ENCODE data around the gene PCDHGA8. TPM values are rescaled to one million over a fixed set of nuclear protein-coding genes. Genes with fewer than 3 reads are reported as not detected.
"Not testable (repeated sequence)": the region's sequence is repeated elsewhere in the genome, so short reads cannot be mapped to it uniquely, and the experiment has no call there.

Gene PCDHGA8
- total RNA-seq: 0.96 and 1.0 TPM in 2 replicates

- no peak for TF ChIP-seq CTCF (IDR thresholded peaks at IDR 0.05; ENCODE audit: insufficient read depth, low read length, poor library complexity, severe bottlenecking)
- no peak within 1 kb of the TSS for H3K4me3 ChIP-seq (ENCODE audit: low read depth, low read length)
- no peak for DNase-seq (ENCODE audit: low read depth)
- H3K36me3 ChIP-seq (ENCODE audit: control insufficient read depth, insufficient read depth, low read length): no peaks in the 10 kb centered on the region
- peaks cover 14% of the 10 kb centered on the region for H3K27me3 ChIP-seq (ENCODE audit: control insufficient read depth, insufficient read depth, low read length)
Observed at GRCh38 chr5:141392429-141393198, at the start of gene PCDHGA8. Gene PCDHGA8, plus strand, starts transcription at chr5:141392633. Its CDS starts 181 bp downstream, at chr5:141392814.

- H3K36me3 ChIP-seq (ENCODE audit: control insufficient read depth, insufficient read depth, low read length): no peaks in the 10 kb centered on the region
- no peak for TF ChIP-seq CTCF (IDR thresholded peaks at IDR 0.05; ENCODE audit: insufficient read depth, low read length, poor library complexity, severe bottlenecking)
- DNase-seq (ENCODE audit: low read depth): no peak
Observed at GRCh38 chr5:141342773-141343172, 49.7 kb upstream of the PCDHGA8 start.

GRCh38 chr5:141343242-141343952 lies 49.0 kb upstream of the PCDHGA8 start, which contains the start of gene PCDHGA3:
Gene PCDHGA3, plus strand, starts transcription at chr5:141343829. Its CDS starts 205 bp downstream, at chr5:141344034.
- TF ChIP-seq CTCF (IDR thresholded peaks at IDR 0.05; ENCODE audit: insufficient read depth, low read length, poor library complexity, severe bottlenecking): peak; percentile 7
- no peak for DNase-seq (ENCODE audit: low read depth)
- H3K36me3 ChIP-seq (ENCODE audit: control insufficient read depth, insufficient read depth, low read length): no peaks in the 10 kb centered on the region
- peak within 1 kb of the TSS; percentile 7 for H3K4me3 ChIP-seq (ENCODE audit: low read depth, low read length)
- peaks cover 18% of the 10 kb centered on the region for H3K27me3 ChIP-seq (ENCODE audit: control insufficient read depth, insufficient read depth, low read length)

More at GRCh38 chr5:141342773-141343172, 49.7 kb upstream of the PCDHGA8 start:
- peaks cover 18% of the 10 kb centered on the region for H3K27me3 ChIP-seq (ENCODE audit: control insufficient read depth, insufficient read depth, low read length)
- H3K4me3 ChIP-seq (ENCODE audit: low read depth, low read length): no peak overlapping the region

GRCh38 chr5:141343953-141344463 lies 48.4 kb upstream of the PCDHGA8 start:
- H3K27me3 ChIP-seq (ENCODE audit: control insufficient read depth, insufficient read depth, low read length): peaks cover 14% of the 10 kb centered on the region
- no peaks in the 10 kb centered on the region for H3K36me3 ChIP-seq (ENCODE audit: control insufficient read depth, insufficient read depth, low read length)
- TF ChIP-seq CTCF (IDR thresholded peaks at IDR 0.05; ENCODE audit: insufficient read depth, low read length, poor library complexity, severe bottlenecking): no peak
- H3K4me3 ChIP-seq (ENCODE audit: low read depth, low read length): peak overlapping the region; percentile 7
- DNase-seq (ENCODE audit: low read depth): no peak

- TF ChIP-seq CTCF (IDR thresholded peaks at IDR 0.05; ENCODE audit: insufficient read depth, low read length, poor library complexity, severe bottlenecking): no peak
- Histone ChIP-seq H3K27me3 (ENCODE audit: control insufficient read depth, insufficient read depth, low read length) (peaks cover 8% of the 10 kb centered on the region), H3K36me3 (ENCODE audit: control insufficient read depth, insufficient read depth, low read length) (no peaks in the 10 kb centered on the region), H3K4me3 (ENCODE audit: low read depth, low read length) (no peak overlapping the region)
- no peak for DNase-seq (ENCODE audit: low read depth)
Observed at GRCh38 chr5:141345327-141345726, 47.1 kb upstream of the PCDHGA8 start.

GRCh38 chr5:141346017-141346416 lies 46.4 kb upstream of the PCDHGA8 start:
- H3K36me3 ChIP-seq (ENCODE audit: control insufficient read depth, insufficient read depth, low read length); H3K4me3 ChIP-seq (ENCODE audit: low read depth, low read length); DNase-seq (ENCODE audit: low read depth): not testable (repeated sequence)
- peaks cover 10% of the 10 kb centered on the region for H3K27me3 ChIP-seq (ENCODE audit: control insufficient read depth, insufficient read depth, low read length)

Measured in kidney epithelial cell (primary cell).